Spleen (tissue), 7 donors: Measurements from ENCODE around the gene ZBED2.

Source experiments
- CTCF ChIP-seq, 11 experiments: fragments of 200-600 bp in 7 of 11; fragments of 450-650 bp in 4 of 11; sonication (generic) in 4 of 11; IDR thresholded peaks in 8 of 11; conservative IDR thresholded peaks in 3 of 11; 1 replicate in 7 of 11; 2 replicates in 4 of 11; pipeline versions ENCODE4 v1.4.0 to v1.8.0; 2016 to 2021; ENCODE audit warnings: antibody characterized with exemption in 11 of 11, inconsistent platforms in 4 of 11, mild to moderate bottlenecking in 1 of 11
- POLR2A ChIP-seq, 3 donors: fragments of 450-650 bp; IDR thresholded peaks; one replicate each; pipeline ENCODE4 v1.5.1; 2017; ENCODE audit warnings: antibody characterized with exemption in 3 of 3, mild to moderate bottlenecking in 1 of 3
- donor health status: DM: no; HTN: no; CAD: no; lungs with moderate emphysema.
- donor health status: DM: no; HTN: no; CAD: no.
- donor health status: DM: no; HTN: no; CAD: no.

DNA sequence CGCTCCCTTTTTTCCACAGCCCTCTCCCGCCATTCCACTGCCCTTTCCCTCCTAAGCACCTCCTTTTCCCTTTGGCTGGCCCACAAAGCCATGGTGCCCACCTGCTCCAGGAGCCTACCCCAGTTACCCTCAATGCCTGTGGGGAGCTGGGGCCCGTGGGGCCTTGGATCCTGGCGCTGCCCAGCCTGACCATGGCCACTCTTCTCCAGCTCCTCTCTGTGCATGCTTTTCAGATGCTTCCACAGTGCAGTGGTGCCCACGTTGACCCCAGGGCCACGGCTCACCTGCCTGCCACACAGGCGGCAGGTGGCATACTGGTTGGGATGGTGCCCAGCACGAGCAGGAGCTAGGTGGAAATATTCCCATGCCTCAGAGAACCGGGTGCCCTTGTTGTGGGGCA is 1.5 kb downstream of the ZBED2 start:
- TF ChIP-seq CTCF (IDR thresholded peaks at IDR 0.05 in 8 of 11, conservative IDR thresholded peaks at IDR 0.05 in 3 of 11) (no peak), POLR2A (IDR thresholded peaks at IDR 0.05) (no peak)
